Measurements from ENCODE around the gene TRIM25.

Gene TRIM25

DNA sequence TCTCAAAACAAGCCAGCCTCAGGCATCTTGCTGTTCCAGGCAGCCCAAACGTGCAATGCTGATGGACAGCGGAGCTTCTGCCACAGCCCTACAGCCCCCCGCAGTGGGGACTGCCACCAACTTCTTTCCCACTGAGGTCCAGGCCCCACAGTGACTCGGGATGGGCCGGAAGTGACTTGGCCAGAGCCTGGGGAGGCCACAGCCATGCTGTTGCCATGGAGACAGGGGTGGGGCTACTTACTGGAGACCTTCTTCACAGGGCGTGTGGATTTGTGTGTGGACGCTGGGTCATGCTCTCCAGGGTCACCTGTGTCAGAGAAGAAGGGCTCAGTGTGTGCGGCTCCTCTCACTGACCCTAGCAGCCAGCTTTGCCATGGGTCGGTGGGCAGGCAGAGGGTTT is 15.0 kb downstream of the TRIM25 start:
- no peak for DNase-seq
- in situ Hi-C loops (cut with MboI; ENCODE audit: low pct_unique_long_range_greater_than_20kb, low sequenced_read_pairs), result no loop called here

DNA sequence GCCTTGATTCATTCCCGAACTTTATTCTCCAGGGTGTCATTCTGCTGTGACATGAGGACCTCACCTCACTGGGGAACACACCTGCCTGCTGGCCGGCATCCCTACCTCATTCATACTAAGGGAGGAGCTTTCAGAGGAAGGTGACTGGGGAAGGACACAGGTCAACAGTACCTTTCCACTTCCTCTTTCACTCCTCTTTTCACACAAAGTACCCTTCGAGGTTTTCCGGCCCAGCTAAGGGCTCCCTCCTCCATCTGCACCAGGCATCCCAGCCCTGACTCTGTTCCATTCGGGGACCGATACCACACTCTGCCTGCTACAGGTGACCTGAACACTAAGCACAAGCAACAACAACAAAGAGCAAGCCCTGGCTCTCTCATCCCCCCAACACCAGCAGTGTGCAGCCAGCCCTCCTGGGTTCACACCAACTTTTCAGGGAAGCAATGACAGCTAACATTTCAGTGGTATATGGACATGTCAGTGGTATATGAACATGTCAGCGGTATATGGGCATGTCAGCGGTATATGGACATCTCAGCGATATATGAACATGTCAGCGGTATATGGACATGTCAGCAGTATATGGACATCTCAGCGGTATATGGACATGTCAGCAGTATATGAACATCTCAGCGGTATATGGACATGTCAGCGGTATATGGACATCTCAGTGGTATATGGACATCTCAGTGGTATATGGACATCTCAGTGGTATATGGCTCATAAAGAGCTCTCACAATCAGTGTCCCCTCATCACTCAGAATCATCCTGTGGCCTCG is 16.0 kb downstream of the TRIM25 start:
- in situ Hi-C loops (cut with MboI; ENCODE audit: low pct_unique_long_range_greater_than_20kb, low sequenced_read_pairs), result no loop called here
- DNase-seq, result no peak

DNA sequence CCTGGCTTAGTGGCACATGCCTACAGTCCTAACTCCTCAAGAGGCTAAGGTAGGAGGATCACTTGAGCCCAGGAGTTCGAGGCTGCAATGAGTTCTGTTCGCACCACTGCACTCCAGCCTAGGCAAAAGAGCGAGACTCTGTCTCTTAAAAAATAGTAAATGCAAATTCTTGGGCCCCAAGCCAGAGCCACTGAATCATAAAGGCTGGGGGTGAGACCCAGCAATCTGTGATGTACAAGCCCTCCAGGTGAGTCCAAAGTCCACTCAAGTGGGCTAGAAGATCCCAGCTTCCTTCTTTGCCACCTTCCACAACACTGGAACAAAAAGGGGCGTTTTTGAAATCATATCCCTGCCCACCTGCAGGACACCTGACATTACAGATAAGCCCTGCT is 16.9 kb downstream of the TRIM25 start:
- DNase-seq, result no peak
- in situ Hi-C loops (cut with MboI; ENCODE audit: low pct_unique_long_range_greater_than_20kb, low sequenced_read_pairs), result no loop called here

DNA sequence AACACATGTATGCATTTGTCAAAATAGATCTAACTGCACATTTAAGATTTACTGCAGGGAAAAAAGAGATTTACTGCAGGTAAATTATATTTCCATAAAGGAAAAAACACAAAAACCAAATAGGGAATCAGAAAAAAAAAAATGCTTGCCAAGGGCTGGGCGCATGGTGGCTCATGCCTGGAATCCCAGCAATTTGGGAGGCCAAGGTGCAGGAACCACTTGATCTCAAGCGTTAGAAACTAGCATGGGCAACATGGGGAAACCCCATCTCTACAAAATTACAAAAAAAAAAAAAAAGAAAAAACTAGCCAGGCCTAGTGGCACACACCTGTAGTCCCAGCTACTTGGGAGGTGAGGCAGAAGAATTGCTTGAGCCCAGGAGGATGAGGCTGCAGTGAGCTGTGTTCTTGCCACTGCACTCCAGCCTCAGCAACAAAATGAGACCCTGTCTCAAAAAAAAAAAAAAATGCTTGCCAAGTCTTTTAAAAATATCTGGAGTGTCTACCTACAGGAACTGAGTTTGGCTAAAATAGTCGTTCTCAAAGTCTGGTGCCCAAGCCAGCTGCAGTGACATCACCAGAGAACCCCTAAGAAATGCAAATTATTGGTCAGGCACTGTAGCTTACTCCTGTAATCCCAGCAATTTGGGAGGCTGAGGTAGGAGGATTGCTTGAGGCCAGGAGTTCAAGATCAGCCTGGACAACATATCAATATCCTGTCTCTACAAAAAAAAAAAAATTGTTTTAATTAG is 17.5 kb downstream of the TRIM25 start:
- no peak for DNase-seq
- in situ Hi-C loops (cut with MboI; ENCODE audit: low pct_unique_long_range_greater_than_20kb, low sequenced_read_pairs), result no loop called here

DNA sequence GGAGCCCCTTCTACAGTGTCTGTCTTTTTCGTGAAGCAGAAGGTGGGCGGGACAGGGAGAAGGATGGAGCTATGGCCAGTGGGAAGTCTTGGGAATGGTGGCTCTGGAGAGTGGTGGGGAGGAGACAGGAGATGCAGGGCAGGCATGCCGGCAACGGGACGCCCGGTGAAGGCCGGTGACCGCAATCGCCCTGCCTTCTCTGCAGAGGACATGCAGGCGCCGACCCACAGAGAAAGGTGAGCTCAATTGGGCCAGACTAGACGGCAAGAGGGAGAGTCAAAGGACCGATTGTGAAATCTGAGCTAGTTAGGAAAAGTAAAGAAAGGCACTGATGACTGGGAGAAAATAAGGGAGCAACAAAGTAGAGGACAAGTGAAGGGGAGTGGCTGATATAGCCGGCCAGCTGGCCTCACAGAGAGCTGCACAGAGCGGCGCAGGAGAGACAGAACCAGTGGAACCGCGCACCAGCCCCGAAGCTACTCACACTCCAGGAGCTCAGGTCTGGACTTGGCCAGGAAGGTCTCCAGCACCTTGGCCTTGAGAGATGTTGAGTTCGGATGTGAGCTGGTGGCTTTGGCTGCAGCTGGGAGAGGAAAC is 18.9 kb downstream of the TRIM25 start:
- in situ Hi-C loops (cut with MboI; ENCODE audit: low pct_unique_long_range_greater_than_20kb, low sequenced_read_pairs), result no loop called here
- no peak for DNase-seq

DNA sequence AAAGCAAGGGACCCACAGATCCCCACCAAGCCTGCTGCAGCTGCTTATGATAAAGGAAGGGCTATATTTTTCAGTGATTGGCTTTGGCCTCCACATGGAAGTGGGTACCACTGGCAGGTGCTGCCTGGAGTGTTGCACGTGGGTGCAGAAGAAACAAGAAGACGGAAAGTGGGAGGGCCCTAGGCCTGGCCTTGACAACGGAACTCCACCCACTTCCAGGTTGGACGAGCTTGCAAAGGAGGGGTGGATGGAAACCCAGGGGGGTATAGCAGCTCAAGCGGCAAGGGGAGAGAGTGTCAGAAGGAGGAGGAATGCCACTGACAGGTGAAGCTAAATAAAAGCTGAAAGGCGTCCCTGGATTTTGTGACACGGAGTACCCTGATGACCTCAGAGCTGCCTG is 20.3 kb downstream of the TRIM25 start:
- DNase-seq, result no peak
- in situ Hi-C loops (cut with MboI; ENCODE audit: low pct_unique_long_range_greater_than_20kb, low sequenced_read_pairs), result no loop called here

DNA sequence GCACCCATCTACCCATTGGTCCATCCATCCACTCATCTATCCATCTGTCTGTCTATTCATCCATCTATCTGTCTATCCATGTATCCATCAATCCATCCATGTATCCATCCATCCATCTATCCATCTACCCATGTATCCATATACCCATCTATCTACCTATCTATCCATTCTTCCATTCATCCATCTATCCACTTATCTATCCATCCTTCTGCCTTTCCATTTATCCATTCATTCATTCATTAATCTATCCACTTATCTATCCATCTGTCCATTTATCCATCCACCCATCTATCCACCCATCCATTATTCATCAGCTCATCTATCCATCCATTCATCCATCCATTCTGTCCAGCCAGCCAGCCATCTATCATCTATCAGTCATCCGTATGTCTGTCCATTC is 21.5 kb downstream of the TRIM25 start:
- in situ Hi-C loops (cut with MboI; ENCODE audit: low pct_unique_long_range_greater_than_20kb, low sequenced_read_pairs), result no loop called here
- DNase-seq, result no peak

DNA sequence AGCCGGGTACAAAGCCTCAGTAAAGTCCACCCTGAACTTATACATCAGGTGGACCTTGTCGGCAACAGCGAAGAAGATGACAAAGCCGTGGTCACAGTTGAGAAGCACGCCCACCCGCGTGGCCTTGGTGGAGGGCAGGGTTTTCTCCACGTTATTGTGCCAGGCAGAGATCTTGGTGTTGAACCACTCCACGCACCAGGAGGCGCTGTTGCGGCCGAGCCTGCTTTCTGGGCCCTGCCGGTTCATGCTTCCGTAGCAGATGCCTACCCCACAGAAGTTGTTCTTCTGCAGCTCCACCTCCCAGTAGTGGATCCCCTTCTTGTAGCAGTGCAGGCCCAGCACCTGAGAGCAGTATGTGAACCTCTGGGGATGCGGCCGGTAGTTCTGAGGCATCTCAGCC is 22.1 kb downstream of the TRIM25 start:
- in situ Hi-C loops (cut with MboI; ENCODE audit: low pct_unique_long_range_greater_than_20kb, low sequenced_read_pairs), result no loop called here
- DNase-seq, result peak; percentile 32

DNA sequence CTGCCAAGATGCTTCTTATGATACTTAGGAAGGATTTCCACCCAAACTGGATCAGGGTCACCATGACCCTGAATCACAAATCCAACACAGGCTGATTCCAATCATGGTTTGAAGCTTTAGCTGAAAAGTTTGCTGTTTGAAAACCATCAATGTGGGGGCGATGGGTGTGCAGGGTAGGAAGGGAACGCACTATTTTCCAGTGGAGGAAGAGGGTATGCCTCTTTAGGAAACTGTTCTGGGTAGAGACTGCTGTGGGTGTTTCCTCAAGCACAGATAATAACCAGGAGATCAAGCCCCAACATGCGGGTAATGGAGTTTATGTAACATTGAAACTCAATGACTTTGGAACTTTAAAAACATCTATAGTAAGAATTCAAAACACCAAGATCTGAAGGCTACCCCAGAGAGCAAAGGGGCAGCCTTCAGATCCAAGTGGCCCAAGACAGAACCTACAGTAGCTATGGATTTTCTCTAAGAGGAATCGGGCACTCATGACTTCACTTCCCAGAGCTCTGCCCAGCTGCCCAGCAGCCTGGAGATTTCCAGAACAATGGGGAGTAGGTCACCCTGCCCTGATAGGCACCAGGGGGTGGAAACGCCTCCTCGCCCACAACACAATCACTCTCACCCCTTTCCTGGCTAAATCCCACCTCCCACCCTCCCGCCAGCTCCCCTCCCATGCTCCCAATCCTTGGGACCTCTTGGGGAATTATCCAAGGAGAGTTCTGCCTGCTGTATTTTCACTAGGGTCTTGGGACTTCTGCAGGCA is 22.8 kb downstream of the TRIM25 start:
- no peak for DNase-seq
- in situ Hi-C loops (cut with MboI; ENCODE audit: low pct_unique_long_range_greater_than_20kb, low sequenced_read_pairs), result no loop called here

DNA sequence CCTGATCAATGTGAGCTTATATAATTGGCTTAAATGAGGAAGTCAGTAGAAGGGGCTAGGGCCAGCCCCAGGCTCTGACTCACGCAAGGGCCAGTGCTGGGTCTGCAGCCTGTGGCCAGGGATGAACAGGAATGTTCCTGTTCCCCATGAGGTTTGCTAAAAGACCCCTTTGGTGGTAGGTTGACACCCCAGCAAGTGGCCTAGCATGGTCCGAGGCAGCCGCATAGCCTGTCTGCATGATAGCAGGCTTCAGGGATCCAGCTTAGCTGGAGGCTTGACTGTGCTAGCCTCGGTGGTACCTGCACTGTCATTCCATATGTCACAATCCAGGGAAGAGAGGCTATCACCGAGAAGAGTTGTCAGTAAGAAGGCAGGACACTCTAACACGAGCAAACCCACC is 23.5 kb downstream of the TRIM25 start:
- in situ Hi-C loops (cut with MboI; ENCODE audit: low pct_unique_long_range_greater_than_20kb, low sequenced_read_pairs), result no loop called here
- no peak for DNase-seq

DNA sequence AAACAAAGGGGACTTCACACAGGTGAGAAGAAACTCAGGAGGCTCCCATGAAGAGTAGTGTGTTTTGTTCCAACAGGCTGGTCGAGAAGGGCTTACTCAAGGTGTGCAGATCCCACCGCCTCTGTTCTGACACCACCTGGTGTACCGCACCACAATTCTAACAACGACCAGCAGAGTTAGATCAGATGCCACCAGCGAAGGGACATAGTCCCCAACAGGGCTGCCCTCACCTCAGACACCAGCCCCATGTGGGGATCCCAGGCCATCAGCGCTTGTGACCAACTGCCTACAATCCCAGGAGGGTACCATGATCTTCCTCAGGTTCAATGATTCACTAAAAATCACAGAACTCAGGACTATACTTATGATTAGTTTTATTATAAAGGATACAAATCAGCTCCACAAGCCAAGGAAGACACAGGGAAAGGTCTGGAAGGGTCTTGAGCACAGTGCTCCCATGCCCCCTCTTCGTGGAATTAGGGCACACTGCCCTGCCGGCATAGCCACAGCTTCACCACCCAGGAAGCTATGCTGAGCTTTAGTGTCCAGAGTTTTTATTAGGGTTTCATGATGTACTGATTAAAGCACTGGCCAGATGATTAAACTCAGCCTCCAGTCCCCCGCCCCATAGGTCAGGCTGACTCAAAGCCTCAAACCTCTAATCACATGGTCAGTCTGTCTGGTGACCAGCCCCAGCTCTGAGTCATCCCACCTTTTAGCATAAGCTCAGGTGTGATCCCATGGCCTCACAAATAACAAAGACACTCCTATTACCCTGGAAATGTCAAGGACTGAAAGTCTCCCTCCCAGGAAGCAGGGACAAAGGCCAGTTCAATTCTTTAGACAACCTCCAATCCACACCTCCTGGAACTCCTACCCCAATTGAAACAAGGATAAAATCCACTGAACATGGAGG is 26.0 kb downstream of the TRIM25 start:
- in situ Hi-C loops (cut with MboI; ENCODE audit: low pct_unique_long_range_greater_than_20kb, low sequenced_read_pairs), result no loop called here
- DNase-seq, result no peak

DNA sequence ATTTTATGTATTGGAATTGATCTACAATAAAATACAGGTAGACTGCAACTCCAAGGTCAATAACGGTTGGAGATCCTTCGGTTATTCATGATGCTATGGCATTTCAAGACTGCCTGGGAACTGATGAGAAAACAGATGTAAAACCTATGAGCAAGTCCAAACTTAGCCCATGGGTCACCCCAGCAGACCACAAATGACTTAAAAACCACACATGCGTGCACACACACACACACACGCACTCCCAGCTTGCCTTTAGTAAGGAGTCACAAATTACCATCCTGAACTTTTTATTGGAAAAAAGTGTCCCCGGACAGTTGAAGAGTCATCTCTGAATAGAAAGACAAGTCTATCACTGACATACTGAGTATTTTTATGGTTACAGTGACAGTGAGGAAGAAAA is 26.7 kb downstream of the TRIM25 start:
- in situ Hi-C loops (cut with MboI; ENCODE audit: low pct_unique_long_range_greater_than_20kb, low sequenced_read_pairs), result no loop called here
- no peak for DNase-seq

DNA sequence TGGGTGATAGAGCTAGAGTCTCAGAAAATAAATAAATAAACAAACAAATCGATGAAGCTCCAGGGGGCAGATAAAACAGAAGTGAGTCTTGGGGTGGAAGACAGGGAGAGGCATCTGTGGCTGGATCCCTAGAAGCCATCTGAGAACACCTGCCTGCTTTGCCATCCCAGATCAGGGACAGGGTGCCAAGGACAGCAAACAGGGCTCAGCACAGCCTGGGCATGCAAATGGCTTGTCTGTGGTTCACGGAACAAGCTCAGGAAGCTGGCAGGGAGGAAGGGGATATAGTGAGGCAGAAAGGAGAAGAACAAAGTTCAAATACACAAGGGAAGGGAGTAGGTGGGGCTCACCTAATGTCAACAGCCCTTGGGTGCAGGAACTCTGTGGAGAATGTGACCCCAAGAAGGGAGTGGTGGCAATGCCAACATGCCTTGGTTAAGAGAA is 27.5 kb downstream of the TRIM25 start:
- no peak for DNase-seq
- in situ Hi-C loops (cut with MboI; ENCODE audit: low pct_unique_long_range_greater_than_20kb, low sequenced_read_pairs), result no loop called here

DNA sequence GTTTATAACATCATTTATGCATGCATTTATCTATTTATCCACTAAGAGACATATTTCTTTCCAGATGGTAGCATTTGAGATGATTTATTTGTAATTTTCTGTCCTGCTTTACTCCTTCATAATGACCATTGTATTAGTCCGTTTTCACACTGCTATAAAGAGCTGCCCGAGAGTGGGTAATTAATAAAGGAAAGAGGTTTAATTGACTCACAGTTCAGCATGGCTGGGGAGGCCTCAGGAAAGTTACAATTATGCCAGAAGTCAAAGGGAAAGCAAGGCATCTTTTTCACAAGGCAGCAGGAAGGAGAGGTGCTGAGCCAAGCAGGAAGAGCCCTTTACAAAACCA is 28.6 kb downstream of the TRIM25 start:
- DNase-seq, result no peak

DNA sequence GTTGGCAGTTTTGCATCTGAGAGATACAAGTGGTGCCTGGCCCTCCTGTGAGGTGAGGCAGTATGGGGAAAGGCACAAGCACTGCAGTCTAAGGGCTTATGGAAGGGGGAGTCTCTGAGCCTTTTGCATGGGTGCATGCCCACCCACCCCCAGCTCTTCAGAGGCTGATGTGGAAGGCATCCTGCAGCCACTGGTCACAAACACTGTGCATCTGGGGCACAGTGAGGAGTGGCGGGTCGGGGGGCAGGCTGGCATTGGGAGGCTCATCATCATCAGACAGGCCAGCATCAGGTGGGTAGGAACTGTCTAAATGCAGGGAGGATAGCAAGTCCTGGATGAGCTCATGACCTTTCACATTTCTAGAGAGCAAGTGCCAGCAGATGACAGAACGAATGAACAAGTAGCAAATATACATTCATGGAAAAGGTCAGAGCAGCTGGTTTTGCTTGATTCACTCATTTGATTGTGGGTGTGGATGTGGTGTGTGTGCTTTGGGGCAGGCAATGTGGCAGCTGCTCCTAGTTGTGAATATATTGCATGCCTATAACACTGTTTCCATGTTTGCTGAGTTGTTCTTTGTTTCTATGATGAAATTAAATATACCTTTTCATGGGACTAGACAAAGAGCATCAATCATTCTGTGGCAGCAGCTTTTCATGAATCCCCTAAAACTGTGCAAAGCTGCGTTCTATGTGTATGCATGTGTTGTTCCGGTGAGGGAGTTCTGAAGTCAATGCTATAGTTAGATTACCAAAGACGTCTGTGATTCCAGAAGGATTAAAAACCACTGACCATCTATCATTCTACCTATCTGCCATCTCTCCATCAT is 29.2 kb downstream of the TRIM25 start:
- DNase-seq, result no peak
- in situ Hi-C loops (cut with MboI; ENCODE audit: low pct_unique_long_range_greater_than_20kb, low sequenced_read_pairs), result no loop called here

More for the DNA sequence above, 28.6 kb downstream of the TRIM25 start:
- in situ Hi-C loops (cut with MboI; ENCODE audit: low pct_unique_long_range_greater_than_20kb, low sequenced_read_pairs), result no loop called here

DNA sequence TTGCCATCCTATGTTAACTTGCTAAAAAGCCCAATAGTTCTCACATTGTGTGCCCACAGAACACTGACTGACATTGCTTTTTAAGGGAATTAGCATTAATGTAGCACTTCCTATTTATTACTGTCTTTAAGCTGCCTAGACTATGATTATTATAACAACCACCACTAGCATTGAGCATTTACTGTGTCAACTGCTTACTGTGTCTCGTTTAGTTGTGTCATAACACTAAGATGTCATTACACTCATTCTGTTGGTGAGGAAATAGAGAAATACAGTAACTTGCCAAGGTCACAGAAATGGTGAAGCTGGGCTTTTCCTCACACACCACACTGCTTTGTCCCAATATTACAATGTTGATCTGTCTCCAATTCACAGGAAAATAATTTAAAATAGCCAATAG is 30.2 kb downstream of the TRIM25 start:
- in situ Hi-C loops (cut with MboI; ENCODE audit: low pct_unique_long_range_greater_than_20kb, low sequenced_read_pairs), result no loop called here
- DNase-seq, result no peak

DNA sequence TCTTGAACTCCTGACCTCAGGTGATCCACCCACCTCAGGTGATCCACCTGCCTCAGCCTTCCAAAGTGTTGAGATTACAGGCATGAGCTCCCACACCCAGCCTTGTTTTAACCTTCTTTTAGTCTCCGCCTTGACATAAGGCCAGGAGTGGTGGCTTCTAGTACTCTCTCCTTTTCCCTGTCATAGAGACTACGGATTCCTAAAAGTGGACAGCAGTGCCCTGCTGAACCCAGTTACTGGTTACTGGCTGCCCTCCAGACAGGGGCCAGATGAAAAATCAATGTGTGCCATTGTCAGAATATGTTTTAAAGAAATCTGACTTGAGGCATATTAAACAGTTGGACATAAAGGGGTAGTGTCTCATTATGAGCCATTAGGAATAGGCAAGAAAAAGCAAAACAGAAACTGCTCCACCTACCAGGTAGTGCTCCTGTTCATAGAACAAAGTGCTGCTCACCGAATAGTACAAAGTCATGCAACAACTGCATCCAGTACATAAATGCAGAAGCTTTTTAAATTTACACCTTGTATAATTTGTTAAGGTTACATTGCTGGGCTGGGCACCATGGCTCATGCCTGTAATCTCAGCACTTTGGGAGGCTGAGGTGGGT is 32.1 kb downstream of the TRIM25 start:
- DNase-seq, result no peak
- in situ Hi-C loops (cut with MboI; ENCODE audit: low pct_unique_long_range_greater_than_20kb, low sequenced_read_pairs), result no loop called here

DNA sequence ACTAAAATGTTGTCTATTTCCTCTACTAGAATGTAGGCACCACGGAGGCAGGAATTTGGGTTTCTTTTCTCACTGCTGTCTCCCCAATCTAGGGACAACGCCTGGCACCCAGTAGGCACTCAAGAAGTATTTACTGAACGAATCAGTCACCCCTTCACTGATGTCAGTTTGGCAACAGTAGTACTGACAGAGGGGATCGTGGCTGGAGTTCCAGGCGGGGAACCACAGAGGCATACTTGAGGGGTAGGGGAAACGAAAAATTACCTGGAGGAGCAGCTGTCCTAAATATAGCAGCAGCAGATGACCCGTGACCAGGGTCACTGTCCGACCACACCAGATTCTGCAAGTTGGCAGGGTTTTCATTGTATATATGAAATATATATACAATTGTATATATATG is 33.3 kb downstream of the TRIM25 start:
- no peak for DNase-seq
- in situ Hi-C loops (cut with MboI; ENCODE audit: low pct_unique_long_range_greater_than_20kb, low sequenced_read_pairs), result no loop called here
